PFSK-1 (cell line): Measurements from ENCODE around the gene BPIFB3.

Source experiments
- FOXP2 ChIP-seq: optimal IDR thresholded peaks from 2 replicates; pipeline ENCODE3; 2011; ENCODE audit warnings: borderline replicate concordance, control low read depth, inconsistent platforms; ENCODE audit not compliant: insufficient read depth; ENCODE audit errors: extremely low read length, extremely low read depth
- POLR2AphosphoS5 ChIP-seq: IDR thresholded peaks from 2 replicates; pipeline ENCODE4 v1.6.1; 2012; ENCODE audit warnings: low read depth, mild to moderate bottlenecking, control low read depth, low read length, moderate library complexity
- SIN3A ChIP-seq: IDR thresholded peaks from 2 replicates; pipeline ENCODE4 v1.6.1; 2012; ENCODE audit warnings: mild to moderate bottlenecking, low read length, moderate library complexity, borderline replicate concordance; ENCODE audit not compliant: insufficient read depth
- TAF1 ChIP-seq: IDR thresholded peaks from 2 replicates; pipeline ENCODE4 v1.6.1; 2012; ENCODE audit warnings: low read length, control low read depth, borderline replicate concordance; ENCODE audit not compliant: insufficient read depth
- TF ChIP-seq, protein P1 (sequence below), 2 experiments: IDR thresholded peaks; 2 replicates each; pipeline versions ENCODE4 v1.6.1 to v1.8.0; 2011 to 2012; ENCODE audit warnings: low read depth in 2 of 2, low read length in 2 of 2, control low read depth in 1 of 2, inconsistent platforms in 1 of 2, mild to moderate bottlenecking in 1 of 2, moderate library complexity in 1 of 2; ENCODE audit not compliant: insufficient read depth in 1 of 2

GRCh38 chr20:33053291-33054106 lies at the start of gene BPIFB3:
- no peak for TF ChIP-seq POLR2AphosphoS5
- TF ChIP-seq, protein P1, sequence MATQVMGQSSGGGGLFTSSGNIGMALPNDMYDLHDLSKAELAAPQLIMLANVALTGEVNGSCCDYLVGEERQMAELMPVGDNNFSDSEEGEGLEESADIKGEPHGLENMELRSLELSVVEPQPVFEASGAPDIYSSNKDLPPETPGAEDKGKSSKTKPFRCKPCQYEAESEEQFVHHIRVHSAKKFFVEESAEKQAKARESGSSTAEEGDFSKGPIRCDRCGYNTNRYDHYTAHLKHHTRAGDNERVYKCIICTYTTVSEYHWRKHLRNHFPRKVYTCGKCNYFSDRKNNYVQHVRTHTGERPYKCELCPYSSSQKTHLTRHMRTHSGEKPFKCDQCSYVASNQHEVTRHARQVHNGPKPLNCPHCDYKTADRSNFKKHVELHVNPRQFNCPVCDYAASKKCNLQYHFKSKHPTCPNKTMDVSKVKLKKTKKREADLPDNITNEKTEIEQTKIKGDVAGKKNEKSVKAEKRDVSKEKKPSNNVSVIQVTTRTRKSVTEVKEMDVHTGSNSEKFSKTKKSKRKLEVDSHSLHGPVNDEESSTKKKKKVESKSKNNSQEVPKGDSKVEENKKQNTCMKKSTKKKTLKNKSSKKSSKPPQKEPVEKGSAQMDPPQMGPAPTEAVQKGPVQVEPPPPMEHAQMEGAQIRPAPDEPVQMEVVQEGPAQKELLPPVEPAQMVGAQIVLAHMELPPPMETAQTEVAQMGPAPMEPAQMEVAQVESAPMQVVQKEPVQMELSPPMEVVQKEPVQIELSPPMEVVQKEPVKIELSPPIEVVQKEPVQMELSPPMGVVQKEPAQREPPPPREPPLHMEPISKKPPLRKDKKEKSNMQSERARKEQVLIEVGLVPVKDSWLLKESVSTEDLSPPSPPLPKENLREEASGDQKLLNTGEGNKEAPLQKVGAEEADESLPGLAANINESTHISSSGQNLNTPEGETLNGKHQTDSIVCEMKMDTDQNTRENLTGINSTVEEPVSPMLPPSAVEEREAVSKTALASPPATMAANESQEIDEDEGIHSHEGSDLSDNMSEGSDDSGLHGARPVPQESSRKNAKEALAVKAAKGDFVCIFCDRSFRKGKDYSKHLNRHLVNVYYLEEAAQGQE (IDR thresholded peaks at IDR 0.05; ENCODE audit: insufficient read depth in 1 of 2, low read depth in 2 of 2, low read length in 2 of 2) = no peak
- TF ChIP-seq TAF1 = no peak
- no peak for TF ChIP-seq SIN3A
- no peak for TF ChIP-seq FOXP2
